HuH-7 (cell line): Measurements from ENCODE around the gene MDFIC2.
"Not testable (repeated sequence)": the region's sequence is repeated elsewhere in the genome, so short reads cannot be mapped to it uniquely, and the experiment has no call there.

Source experiments
- DNase-seq: peaks from one replicate; pipeline ENCODE4 v3.0.0; 2011; ENCODE audit warnings: low spot score

MDFIC2 gene

DNA sequence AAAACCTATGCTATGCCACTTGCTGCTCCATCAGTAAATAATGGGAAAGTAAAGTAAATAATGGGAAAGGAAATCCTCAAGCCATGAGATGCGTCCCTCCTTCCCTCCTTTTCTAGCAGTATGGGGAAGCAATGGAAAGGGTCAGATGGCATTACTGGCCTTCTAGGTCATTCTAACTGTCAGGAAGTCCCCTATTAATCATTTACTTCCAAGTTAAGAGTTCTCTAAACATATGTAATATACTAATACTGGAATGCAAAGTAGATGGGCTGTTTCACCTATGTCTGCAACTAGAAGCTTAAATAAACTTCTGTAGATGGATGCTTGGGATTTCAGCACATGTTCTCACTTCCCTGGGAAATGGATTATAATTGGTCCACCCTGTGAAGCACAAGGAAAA is 55.9 kb downstream of the MDFIC2 start:
- DNase-seq, result no peak

DNA sequence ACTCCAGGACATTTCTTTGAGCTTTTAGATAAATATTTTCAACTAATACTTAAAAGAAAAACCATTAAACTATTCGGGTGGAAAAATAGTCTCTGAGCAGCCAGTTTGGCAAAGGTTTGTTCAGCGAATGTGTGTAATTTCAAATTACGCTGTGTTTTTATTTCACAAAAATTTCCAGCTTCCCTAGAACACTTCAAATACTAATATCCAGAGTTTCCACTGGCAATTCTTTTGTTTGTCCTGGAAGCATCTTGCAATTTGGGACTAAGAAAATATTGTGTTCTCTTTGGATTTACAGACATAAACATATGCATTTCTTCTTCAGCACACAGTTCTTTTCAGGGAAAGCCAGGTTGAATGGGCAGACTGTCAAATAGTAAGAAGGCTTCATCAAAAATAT is 61.9 kb downstream of the MDFIC2 start:
- no peak for DNase-seq

DNA sequence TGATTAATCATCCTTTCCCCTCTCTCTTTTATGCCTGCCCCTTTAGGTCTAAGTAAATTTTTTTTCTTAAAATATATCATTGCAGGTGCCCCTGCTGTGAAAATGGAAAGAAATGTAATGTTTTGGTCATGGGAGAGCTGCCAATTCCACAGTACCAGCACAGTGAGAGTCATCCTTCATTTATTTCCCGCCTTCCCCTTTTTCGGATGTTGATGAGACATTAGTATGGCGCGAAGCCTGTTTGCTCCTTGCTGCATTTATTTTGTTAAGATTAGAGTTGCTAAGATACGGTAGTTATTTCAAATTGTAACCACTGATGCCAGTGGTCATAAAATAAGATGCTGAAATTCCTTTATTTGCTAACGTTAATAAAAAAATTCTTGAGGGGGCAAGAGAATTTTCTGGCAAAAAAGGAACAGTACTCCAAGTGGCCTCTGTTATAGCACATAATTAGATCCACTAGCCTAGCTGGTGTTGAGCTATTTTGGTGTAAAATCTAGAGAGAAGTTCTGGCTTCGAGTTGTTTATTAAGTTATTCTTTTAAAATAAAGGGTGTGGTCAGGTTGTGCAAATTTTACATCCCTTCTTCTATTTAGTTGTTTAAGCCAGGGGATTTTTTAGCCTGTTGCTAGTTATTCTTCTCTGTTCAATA is 62.8 kb downstream of the MDFIC2 start:
- DNase-seq, result no peak

DNA sequence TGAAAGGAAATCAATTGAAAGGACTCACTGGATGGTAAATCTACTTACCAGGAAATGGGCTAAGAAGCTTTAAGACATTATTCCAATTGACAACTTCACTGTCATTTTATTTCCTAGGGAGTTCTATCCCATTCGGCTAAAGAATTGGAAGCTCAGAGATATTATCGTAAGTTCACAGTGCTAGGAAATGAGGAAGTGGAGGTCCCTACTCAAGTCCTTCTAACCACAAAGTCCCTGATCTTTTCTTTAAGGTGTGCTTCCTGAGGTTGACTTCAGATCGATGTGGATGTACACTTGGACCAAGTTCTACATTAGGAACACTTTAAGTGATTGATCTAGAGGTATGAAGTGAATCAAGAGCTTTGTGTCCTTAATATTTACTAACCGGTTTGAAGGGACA is 63.6 kb downstream of the MDFIC2 start:
- no peak for DNase-seq

DNA sequence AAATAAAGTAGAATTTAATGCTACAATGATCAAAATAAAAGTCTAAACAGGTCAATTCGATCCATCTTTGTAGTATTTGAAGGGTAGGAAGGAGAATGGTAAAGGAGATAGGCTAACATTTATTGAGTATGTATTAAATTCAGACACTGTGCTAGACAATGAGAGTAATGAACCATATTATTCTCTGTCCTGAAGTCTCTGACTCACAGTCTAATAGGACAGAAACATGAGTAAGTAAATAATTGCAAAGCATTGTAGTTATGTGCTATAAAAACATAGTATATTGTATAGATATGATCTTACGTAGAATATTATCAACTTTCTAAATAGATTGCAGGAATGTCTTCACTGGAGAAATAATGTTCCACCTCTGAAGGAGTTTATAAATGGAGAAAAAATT is 64.5 kb downstream of the MDFIC2 start:
- no peak for DNase-seq

DNA sequence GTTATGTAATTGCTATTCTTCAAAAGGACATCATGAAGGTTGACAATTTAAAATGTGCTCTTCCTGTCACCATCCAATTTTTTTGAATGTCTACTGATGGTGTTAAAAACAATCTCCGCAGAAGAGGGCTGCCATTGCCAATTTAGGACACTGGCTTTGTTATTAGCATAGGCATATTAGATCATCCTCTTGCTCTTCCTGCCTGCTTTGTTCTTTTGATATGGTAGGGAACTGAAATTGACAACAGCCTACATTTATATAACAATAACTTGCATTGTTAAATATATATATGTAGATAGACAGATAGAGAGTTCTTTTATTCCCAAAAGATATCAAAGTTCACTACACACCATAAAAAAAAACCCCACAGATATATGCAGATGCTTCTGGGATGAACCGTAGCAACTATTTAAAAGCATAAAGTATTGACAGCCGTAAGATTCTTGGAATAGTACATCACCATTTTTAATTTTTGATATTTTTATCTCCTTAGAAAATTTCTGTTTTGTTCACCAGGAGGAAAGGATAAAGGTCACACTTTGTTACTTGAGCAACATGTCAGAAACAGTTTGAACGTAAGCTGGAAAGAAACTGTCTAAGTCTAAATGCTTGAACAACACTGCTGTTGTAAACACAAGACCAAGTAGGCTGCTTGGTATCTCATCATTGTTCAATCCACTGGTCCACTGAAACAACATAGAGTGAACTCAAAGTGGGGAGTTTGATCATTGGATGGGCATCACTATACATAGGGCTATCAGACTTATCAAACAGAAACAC is 66.5 kb downstream of the MDFIC2 start:
- DNase-seq, result no peak

DNA sequence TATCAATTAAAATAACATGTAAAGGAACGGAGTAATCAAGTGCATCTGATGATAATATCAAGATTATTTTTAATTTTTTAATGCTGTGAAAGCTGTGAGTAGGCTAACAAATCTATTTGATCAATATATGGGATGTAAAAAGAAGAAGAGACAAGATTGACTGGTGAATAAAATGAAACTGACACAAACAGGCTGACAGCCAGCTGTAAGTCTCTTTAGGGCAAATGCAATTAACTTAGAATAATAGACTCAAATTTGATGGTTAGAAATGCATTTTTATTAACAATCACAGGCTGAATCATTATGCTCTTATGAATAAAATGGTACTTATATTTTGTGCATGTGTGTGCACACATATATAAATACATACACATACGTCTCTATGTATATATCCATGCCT is 68.0 kb downstream of the MDFIC2 start:
- no peak for DNase-seq

DNA sequence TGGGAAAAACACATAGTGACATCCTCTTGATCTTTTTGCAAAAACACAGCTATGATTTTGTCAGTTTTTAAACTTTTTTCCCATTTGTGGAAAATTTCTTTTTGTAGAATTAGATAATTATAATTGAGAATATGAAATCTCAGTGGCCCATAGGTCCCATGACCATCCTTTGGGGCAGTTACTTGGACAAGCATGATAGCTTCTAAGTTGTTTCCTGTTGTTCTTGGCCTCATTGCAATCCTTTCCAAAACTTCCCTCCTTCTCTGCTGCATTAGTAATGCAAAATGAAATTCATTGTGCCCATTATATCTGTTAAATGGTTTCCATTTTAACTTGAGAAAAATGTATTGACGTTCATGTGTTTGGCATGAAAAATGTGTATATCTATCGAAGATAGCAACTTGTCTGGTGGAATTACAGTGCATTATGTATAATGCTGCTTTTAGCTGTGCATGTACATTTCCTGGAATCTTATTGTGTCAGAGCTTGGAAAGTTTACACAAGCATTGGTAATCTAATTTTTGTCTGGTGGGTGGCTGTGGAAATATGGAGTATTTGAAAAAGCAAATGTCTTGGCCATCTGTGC is 70.0 kb downstream of the MDFIC2 start:
- no peak for DNase-seq

DNA sequence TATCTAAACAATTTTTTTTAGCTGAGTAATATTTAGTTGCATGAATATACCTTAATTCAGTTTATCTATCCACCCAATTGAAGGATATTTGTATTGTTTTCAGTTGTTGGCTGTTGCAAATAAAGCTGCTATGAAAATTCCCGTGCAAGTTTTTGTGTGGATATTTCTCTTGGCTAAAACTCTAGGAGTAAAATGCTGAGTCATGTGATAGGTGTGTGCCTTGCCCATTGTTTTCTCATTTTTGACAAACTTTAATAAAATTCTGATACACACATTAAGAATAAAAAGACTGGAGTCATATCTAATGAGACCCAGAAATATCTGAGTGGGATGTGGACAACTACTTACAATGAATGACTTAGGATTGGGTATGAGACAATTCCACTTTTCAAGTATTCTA is 78.6 kb downstream of the MDFIC2 start:
- no peak for DNase-seq

DNA sequence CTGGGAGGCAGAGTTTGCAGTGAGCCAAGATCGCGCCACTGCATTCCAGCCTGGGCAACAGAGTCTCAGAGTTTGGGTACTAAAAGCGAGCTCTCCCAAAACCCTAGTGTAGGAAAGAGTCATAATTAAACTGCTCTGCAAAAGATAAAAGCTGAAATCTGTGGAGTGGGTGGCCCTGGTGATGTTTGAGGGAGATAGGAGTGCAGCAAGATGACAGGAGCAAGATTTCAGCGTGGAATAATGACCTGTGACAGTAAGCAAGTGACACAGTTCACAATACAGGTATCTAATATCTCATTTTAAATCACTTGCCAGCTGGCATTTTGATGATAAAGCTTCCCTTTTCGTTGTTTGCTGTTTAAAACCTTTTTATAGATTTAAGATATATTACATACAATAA is 79.3 kb downstream of the MDFIC2 start:
- DNase-seq, result no peak

DNA sequence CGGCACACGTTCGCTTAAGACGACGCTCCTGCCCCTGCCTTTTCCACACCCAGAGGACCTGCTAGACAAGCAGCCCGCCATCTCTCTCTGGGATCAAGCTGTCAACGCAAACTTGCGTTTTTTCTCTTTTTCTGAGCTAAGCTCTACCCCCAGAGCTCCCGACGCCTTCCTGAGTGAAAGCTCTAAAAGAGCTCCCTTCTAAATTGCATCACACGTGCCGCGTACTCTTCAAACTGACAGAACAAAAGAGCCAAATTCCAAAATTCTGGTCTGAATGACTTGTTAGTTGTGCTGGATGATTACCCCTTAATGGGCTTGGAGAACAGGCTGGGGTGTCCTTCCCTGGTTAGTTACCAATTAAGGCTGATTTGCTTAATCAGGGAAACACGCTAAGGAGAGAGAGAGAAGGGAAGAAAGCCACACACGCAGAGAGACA is 81.2 kb downstream of the MDFIC2 start:
- DNase-seq, result no peak

DNA sequence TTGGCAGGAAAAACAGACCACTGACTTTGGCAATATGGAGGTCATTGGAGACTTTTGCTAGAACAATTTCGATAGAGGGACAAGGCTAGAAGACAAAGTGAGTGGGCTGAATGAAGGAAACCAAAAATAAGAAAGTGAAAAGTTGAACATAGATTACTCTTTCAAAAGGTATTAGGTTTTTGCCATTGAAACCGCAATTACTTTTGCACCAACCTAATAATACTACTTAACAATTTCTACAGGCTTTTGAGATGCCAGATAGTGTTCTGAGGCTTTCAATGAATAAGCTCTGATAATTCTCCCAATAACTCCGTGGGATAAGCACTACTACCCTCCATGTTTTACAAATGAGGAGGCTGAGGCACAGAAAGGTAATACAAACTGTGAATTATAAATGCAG is 85.0 kb downstream of the MDFIC2 start:
- DNase-seq, result no peak

DNA sequence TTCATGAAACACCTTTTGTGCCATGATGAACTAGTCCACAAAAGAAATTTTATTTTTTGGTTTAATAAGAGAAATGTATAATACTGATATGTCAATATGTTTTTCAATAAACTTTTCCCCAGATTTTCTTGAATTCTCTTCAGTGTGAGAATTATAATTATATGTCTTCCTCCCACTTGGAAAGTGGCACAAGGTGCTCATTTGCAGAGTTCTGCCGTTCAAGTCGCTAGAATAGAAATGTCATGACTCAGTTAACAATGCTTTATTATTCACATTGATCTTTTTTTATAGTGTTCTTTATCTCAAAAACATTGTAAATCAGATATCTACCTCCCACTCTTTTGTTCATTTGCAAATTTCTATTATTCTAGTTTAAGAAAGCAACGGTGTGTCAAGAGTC is 87.3 kb downstream of the MDFIC2 start:
- no peak for DNase-seq

DNA sequence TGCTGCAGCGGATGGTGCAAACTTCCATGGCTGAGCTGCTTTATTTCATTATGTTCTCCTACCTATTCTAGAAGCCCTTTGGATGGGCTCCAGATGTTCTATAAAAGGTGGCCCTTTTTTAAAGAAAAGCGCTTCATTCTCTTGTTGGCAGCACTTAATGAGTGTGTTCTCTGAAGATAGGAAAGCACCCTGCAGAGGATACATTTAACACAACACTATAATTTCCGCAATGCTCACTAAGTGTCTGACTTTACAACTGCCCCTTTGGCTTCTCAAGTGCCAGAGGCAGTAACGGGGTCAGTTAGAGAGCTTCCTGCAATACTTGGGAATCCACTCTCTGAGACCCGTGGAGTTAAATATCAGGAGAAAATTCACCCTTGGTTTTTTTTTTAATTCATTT is 88.1 kb downstream of the MDFIC2 start:
- DNase-seq, result no peak

DNA sequence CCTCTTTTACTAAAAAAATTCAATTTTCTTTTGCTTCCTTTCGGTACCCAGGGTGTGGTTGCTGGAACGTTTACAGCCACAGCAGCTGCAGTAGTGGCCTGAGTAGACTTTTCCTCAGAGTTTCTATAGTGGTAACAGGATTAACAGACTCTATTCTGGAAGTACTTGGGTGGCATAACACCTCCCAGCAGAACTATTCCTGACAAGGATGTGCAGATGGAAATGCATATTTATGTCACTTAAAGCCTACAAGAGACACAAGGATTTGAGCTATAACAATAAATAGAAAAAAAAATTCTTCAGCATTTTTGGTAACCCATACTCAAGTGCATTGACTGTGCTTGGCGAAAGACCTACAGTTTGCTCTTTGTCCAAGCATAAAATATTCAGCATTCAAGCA is 94.0 kb downstream of the MDFIC2 start:
- no peak for DNase-seq

DNA sequence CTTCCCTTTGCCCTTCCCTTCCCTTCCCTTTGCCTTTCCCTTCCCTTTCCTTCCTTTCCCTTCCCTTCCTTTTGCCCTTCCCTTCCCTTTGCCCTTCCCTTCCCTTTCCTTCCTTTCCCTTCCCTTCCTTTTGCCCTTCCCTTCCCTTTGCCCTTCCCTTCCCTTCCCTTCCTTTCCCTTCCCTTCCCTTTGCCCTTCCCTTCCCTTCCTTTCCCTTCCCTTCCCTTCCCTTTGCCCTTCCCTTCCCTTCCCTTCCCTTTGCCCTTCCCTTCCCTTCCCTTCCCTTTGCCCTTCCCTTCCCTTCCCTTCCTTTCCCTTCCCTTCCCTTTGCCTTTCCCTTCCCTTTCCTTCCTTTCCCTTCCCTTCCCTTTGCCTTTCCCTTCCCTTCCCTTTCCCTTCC is 101.2 kb downstream of the MDFIC2 start:
- not testable (repeated sequence) for DNase-seq

DNA sequence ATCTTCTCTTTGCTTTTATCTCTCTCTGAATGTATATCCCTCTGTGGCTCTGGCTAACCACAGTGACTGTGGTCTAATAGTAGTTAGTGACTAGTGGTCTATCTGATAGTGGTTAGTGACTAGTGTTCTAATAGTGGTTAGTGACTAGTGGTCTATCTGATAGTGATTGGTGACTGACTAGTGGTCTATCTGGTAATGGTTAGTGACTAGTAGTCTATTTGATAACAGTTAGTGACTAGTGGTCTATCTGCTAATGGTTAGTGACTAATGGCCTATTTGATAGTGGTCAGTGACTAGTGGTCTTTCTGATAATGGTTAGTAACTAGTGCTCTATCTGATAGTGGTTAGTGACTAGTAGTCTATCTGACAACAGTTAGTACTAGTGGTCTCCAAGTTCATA is 110.5 kb downstream of the MDFIC2 start:
- DNase-seq, result no peak

DNA sequence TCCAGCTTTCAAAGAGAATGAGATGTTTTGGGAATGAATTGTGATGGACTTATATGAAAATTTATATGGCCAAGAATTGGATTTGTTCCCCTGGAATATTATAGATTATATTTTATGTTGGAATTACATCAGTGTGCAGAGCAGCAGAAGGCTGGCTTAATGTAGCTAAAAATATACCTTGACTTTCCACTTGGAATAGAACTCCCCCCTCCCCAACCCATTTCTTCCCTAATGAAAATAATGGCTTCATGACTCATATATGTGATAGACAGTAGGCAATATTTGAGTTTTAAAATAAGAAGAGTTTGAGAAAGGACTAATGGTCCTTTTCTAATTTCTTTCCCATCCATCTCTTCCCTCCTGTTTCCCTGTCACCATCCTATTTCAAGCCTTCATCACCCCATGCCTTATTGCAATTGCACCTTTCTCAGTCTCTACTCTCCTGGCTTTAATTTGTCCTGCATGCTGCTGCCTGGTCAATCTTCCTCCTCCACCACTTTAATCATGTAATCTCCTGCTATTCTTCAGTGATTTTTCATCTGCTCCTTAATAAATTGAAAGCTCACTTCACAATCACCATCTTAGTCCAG is 122.5 kb downstream of the MDFIC2 start:
- DNase-seq, result no peak

DNA sequence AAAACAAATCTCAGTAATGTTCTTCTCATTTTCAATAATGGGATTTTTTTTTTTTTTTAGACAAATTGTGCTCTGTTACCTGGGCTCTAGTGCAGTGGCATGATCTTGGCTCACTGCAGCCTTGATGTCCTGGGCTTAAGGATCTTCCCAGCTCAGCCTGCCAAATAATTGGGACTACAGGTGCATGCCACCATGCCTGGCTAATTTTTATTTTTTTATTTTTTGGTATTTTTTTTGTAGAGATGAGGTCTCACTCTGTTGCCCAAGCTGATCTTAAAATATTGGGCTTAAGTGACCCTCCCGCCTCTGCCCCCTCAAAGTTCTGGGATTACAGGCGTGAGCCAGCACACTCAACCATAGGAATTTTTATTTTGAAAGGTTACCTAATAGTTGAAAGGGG is 126.2 kb downstream of the MDFIC2 start:
- DNase-seq, result no peak

DNA sequence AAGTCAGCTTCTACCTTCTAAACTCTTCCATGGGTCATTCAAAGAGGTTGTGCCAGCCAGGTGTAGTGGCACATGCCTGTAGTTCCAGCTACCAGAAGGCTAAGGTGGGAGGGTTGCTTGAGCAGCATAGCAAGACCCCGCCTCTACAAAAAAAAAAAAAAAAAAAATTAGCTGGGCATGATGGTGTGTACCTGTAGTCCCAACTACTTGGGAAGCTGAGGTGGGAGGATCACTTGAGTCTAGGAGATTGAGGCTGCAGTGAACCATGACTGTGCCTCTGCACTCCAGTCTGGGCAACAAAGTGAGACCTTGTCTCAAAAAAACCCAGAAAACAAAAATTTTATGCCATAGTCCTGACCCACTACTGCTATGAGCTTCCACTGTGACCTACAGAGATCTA is 126.8 kb downstream of the MDFIC2 start:
- DNase-seq, result no peak

DNA sequence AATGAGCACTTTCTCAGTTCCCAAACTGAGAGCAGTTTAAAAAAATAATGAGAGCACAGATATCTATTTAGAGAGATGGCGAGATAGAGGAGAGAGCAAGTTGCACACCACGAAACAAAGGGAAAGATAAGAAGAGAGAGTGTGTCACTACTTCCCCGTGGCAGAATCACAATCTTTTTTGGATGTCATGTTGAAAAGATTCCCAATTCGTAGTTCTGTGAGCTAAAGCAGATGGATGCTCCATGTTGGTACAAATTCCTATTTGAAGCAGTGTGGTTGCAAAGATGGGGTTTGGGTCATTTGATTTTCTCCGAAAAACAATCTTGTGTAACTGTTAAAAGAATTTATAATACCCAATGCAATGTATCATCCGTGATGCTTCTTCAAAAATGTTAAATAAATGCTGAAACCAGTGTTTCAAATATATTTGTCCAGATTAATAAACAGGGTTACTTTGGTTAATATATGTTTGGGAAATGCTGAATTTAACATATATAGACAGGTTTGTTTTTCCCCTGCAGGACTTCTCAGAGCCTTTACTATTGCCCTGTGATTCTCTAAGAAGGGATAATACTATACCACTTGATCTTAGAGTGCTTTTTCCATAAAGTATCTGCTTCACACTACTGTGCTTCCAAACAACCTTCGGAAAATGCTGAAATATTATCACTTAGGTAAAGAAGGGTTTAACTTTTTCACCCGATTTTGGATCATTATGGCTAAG is 128.5 kb downstream of the MDFIC2 start:
- no peak for DNase-seq

DNA sequence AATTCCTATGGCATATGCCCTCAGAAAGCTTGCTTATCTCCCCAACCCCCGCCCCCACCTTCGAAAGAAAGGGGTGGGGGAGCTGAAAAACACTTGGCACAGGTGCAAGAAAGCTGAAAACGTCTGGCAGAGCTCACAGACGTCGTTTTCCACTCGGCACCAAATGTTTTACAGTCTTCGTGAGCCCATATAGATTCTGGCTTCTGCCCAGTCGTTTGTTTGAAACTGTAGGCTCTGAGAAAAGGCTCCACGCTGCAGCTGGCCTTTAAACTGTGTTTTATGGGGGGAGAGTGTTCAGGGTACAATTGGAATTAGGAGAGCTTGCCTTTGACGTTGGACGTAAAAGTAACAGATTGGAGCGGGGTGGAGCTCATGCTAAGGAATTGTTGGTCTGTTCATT is 130.3 kb downstream of the MDFIC2 start:
- no peak for DNase-seq

DNA sequence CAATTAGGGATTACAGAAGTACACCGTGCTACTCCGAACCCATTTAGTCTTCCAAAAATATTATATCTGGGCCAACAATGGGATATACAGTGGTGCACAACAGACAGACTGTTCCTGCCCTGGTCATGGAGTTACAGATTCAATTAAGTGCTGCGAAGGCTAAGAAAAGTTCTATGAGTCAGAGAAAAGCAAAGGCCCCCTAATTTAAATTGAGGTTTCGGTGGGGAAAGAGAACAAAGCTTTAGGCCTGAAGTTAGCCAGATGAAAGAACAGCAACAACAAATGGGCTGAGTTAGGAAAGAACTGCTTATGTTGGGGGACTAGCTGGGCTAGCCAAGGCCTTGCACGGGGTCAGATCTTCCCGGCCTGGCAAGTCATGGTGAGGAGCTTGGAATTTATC is 131.8 kb downstream of the MDFIC2 start:
- DNase-seq, result no peak
